Measurements from ENCODE around the gene AQP11. TPM values are rescaled to one million over a fixed set of nuclear protein-coding genes. Genes with fewer than 3 reads are reported as not detected.

AQP11 gene
- 2.4 and 4.1 TPM in 2 replicates for total RNA-seq (ENCODE audit: low replicate concordance)
- long read RNA-seq, transcript AQP11-201 (3 exons, 2,152 nt): major isoform, 10 of 12 reads
- long read RNA-seq, partial matches to known transcripts: 0 of 12 reads
- long read RNA-seq, other reads (novel, unspliced or antisense): 2 of 12 reads

- Mint-ChIP-seq H3K27ac (peak within 1 kb of the TSS; percentile 76), H3K9me3 (no peaks in the 10 kb centered on the region), H3K4me3 (peak within 1 kb of the TSS; percentile 96), H3K4me1 (ENCODE audit: unreplicated experiment) (peaks cover 11% of the 10 kb centered on the region), H3K36me3 (no peaks in the 10 kb centered on the region), H3K27me3 (no peaks in the 10 kb centered on the region)
- no peak for TF ChIP-seq CTCF (conservative IDR thresholded peaks at IDR 0.05)
- DNase-seq (ENCODE audit: extremely low spot score, unreplicated experiment): peak; percentile 87
Observed at GRCh38 chr11:77589521-77590193, at the start of gene AQP11. TSS of gene AQP11 (plus strand) at chr11:77589953. CDS start at chr11:77589993, 40 bp downstream.

DNA sequence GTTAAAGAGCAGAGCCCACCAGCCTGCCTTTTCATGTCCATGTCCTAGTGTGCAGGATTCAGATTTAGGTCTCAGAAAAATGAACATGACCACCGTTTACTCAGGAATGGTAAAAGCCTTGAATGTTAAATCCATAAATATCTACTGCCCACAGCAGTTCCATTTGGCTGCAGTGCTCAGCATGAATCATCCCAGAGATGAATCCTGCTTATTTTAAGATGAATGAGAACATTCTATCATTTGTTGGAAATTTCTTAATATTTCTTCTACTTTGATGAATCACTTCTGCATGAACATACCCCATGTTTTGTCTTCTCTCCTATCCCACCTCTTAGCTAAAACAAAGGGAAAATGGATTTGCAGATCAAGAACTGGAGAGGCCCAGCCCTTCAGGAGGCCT, 47.5 kb upstream of the AQP11 start:
- no peaks in the 10 kb centered on the region for H3K9me3 Mint-ChIP-seq
- H3K36me3 Mint-ChIP-seq: no peaks in the 10 kb centered on the region
- H3K27me3 Mint-ChIP-seq: no peaks in the 10 kb centered on the region
- no peak for TF ChIP-seq CTCF (conservative IDR thresholded peaks at IDR 0.05)
- H3K4me3 Mint-ChIP-seq: no peak overlapping the region
- no peak for DNase-seq (ENCODE audit: extremely low spot score, unreplicated experiment)
- no peak overlapping the region for H3K27ac Mint-ChIP-seq
- H3K4me1 Mint-ChIP-seq (ENCODE audit: unreplicated experiment): no peaks in the 10 kb centered on the region

DNA sequence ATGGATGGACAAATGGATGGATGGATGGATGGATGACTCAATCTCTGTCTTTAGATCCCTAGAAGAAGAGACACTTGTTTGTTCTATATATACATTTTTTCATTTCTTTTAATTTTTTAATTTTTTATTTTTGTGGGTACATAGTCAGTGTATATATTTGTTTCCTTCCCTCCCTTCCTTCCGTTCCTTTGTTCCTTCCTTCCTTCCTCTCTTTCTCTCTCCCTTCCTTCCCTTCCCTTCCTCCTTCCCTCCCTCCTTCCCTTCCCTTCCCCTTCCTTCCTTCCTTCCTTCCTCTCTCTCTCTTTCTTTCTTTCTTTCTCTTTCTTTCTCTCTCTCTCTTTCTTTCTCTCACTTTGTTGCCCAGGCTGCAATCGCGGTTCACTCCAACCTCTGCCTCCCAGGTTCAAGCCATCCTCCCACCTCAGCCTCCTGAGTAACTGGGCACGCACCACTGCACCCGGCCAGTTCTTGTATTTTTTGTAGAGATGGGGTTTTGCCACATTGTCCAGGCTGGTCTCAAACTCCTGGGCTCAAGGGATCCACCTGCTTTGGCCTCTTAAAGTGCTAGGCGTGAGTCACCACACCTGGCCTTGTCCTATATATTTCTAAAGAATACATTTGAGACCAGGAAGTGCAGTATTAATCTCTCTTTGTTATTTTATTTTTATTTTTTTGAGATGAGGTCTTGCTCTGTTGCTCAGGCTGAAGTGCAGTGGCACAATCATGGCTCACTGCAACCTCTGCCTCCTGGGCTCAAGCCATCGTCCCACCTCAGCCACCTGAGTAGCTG, 42.5 kb upstream of the AQP11 start:
- no peak overlapping the region for H3K4me3 Mint-ChIP-seq
- no peak overlapping the region for H3K27ac Mint-ChIP-seq
- H3K4me1 Mint-ChIP-seq (ENCODE audit: unreplicated experiment): peaks cover 7% of the 10 kb centered on the region
- no peaks in the 10 kb centered on the region for H3K36me3 Mint-ChIP-seq
- H3K27me3 Mint-ChIP-seq: no peaks in the 10 kb centered on the region
- DNase-seq (ENCODE audit: extremely low spot score, unreplicated experiment): no peak
- H3K9me3 Mint-ChIP-seq: no peaks in the 10 kb centered on the region
- TF ChIP-seq CTCF (conservative IDR thresholded peaks at IDR 0.05): no peak

- Mint-ChIP-seq H3K4me1 (ENCODE audit: unreplicated experiment) (peaks cover 7% of the 10 kb centered on the region), H3K4me3 (no peak overlapping the region)
Observed at GRCh38 chr11:77547863-77548551, 41.7 kb upstream of the AQP11 start.

More at GRCh38 chr11:77547863-77548551, 41.7 kb upstream of the AQP11 start:
- peak; percentile 85 for TF ChIP-seq CTCF (conservative IDR thresholded peaks at IDR 0.05)
- no peaks in the 10 kb centered on the region for H3K36me3 Mint-ChIP-seq
- no peak for DNase-seq (ENCODE audit: extremely low spot score, unreplicated experiment)
- no peaks in the 10 kb centered on the region for H3K9me3 Mint-ChIP-seq
- no peaks in the 10 kb centered on the region for H3K27me3 Mint-ChIP-seq
- H3K27ac Mint-ChIP-seq: peak overlapping the region; percentile 1

Data from type B pancreatic cell (in vitro differentiated cells).